GM12878 (cell line): ENCODE data around the gene TMEM198.

ENCODE experiments used
- SRF ChIP-seq, 2 experiments: IDR thresholded peaks; 2 replicates each; pipeline ENCODE4 v1.6.1; 2011; ENCODE audit warnings: low read depth in 2 of 2, low read length in 2 of 2, mild to moderate bottlenecking in 1 of 2, moderate library complexity in 1 of 2
- TF ChIP-seq, protein P1 (sequence below), 3 experiments: IDR thresholded peaks in 2 of 3; conservative IDR thresholded peaks in 1 of 3; 2 replicates each; pipeline ENCODE4 v1.5.1; 2011; ENCODE audit warnings: low read depth in 3 of 3, low read length in 3 of 3, mild to moderate bottlenecking in 3 of 3, control low read depth in 2 of 3, moderate library complexity in 2 of 3, inconsistent platforms in 1 of 3, mixed read lengths in 1 of 3; ENCODE audit not compliant: control insufficient read depth in 2 of 3, insufficient read depth in 1 of 3; ENCODE audit errors: extremely low read depth in 1 of 3
- TF ChIP-seq, protein P2 (sequence below): fragments of 450-650 bp; IDR thresholded peaks from 2 replicates; pipeline ENCODE4 v1.6.1; 2017; ENCODE audit warnings: low read depth, mild to moderate bottlenecking, moderate library complexity
- TF ChIP-seq, protein P3 (sequence below): fragments of 450-650 bp; IDR thresholded peaks from 2 replicates; pipeline ENCODE4 v1.6.1; 2016; ENCODE audit warnings: mild to moderate bottlenecking

DNA sequence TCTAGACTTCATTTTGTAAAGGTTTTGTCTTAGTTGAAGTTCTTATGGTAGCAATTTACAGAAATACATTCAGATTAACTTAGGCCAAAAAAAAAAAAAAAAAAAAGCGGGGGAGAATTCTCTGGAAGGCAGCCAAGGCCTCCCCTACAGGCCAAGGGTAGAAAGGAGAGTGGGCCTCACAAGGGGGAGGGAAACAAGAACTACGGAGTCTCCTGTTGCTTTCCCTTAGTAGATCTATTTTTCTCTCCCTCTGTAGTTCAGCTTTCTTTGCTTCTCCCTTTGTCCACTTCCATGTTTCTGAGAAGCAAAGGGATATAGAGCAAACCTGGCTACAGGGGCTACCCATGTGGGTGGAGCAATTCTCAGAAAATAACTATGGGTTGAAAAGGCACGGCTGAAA lies 51.4 kb downstream of the TMEM198 start:
- TF ChIP-seq, protein P1, sequence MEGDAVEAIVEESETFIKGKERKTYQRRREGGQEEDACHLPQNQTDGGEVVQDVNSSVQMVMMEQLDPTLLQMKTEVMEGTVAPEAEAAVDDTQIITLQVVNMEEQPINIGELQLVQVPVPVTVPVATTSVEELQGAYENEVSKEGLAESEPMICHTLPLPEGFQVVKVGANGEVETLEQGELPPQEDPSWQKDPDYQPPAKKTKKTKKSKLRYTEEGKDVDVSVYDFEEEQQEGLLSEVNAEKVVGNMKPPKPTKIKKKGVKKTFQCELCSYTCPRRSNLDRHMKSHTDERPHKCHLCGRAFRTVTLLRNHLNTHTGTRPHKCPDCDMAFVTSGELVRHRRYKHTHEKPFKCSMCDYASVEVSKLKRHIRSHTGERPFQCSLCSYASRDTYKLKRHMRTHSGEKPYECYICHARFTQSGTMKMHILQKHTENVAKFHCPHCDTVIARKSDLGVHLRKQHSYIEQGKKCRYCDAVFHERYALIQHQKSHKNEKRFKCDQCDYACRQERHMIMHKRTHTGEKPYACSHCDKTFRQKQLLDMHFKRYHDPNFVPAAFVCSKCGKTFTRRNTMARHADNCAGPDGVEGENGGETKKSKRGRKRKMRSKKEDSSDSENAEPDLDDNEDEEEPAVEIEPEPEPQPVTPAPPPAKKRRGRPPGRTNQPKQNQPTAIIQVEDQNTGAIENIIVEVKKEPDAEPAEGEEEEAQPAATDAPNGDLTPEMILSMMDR (IDR thresholded peaks at IDR 0.05 in 2 of 3, conservative IDR thresholded peaks at IDR 0.05 in 1 of 3; ENCODE audit: control insufficient read depth in 2 of 3, extremely low read depth in 1 of 3, insufficient read depth in 1 of 3, low read depth in 3 of 3, low read length in 3 of 3) = no peak
- TF ChIP-seq, protein P2, sequence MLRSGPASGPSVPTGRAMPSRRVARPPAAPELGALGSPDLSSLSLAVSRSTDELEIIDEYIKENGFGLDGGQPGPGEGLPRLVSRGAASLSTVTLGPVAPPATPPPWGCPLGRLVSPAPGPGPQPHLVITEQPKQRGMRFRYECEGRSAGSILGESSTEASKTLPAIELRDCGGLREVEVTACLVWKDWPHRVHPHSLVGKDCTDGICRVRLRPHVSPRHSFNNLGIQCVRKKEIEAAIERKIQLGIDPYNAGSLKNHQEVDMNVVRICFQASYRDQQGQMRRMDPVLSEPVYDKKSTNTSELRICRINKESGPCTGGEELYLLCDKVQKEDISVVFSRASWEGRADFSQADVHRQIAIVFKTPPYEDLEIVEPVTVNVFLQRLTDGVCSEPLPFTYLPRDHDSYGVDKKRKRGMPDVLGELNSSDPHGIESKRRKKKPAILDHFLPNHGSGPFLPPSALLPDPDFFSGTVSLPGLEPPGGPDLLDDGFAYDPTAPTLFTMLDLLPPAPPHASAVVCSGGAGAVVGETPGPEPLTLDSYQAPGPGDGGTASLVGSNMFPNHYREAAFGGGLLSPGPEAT = no peak
- no peak for TF ChIP-seq SRF (IDR thresholded peaks at IDR 0.05; ENCODE audit: low read depth in 2 of 2, low read length in 2 of 2)
- TF ChIP-seq, protein P3, sequence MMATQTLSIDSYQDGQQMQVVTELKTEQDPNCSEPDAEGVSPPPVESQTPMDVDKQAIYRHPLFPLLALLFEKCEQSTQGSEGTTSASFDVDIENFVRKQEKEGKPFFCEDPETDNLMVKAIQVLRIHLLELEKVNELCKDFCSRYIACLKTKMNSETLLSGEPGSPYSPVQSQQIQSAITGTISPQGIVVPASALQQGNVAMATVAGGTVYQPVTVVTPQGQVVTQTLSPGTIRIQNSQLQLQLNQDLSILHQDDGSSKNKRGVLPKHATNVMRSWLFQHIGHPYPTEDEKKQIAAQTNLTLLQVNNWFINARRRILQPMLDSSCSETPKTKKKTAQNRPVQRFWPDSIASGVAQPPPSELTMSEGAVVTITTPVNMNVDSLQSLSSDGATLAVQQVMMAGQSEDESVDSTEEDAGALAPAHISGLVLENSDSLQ = no peak
